H9 (cell line): ENCODE results near the gene NCL. TPM values are rescaled to one million over a fixed set of nuclear protein-coding genes. Genes with fewer than 3 reads are reported as not detected.

ENCODE experiments used
- DNase-seq: peaks from one replicate; pipeline ENCODE4 v3.0.0-alpha.2; 2017
- H2AFZ ChIP-seq: one replicate; pipeline ENCODE4 v1.6.1; 2013; ENCODE audit warnings: mild to moderate bottlenecking, low read length, control low read depth, moderate library complexity
- H2AK5ac ChIP-seq: 2 replicates; pipeline ENCODE4 v1.6.1; 2013; ENCODE audit warnings: low read length, control low read depth, mixed read lengths; ENCODE audit not compliant: insufficient read length
- H2BK120ac ChIP-seq: one replicate; pipeline ENCODE4 v1.6.1; 2013; ENCODE audit warnings: low read depth, mild to moderate bottlenecking, low read length, control low read depth, inconsistent platforms; ENCODE audit not compliant: poor library complexity, severe bottlenecking
- H2BK12ac ChIP-seq: 2 replicates; pipeline ENCODE4 v1.6.1; 2013; ENCODE audit warnings: low read length, control low read depth, mixed read lengths, low read depth; ENCODE audit not compliant: insufficient read length
- H2BK15ac ChIP-seq: 2 replicates; pipeline ENCODE4 v1.6.1; 2013; ENCODE audit warnings: low read depth, low read length, control low read depth
- H2BK20ac ChIP-seq: one replicate; pipeline ENCODE4 v1.6.1; 2013; ENCODE audit warnings: low read depth, mild to moderate bottlenecking, low read length, control low read depth, inconsistent platforms; ENCODE audit not compliant: poor library complexity, severe bottlenecking
- H2BK5ac ChIP-seq: 2 replicates; pipeline ENCODE4 v1.6.1; 2013; ENCODE audit warnings: low read length, control low read depth, mixed read lengths; ENCODE audit not compliant: insufficient read length
- H3K14ac ChIP-seq: 2 replicates; pipeline ENCODE4 v1.6.1; 2013; ENCODE audit warnings: low read length, control low read depth; ENCODE audit not compliant: insufficient read depth
- H3K18ac ChIP-seq: 2 replicates; pipeline ENCODE4 v1.6.1; 2013; ENCODE audit warnings: low read depth, mild to moderate bottlenecking, mixed read lengths, low read length, control low read depth; ENCODE audit not compliant: insufficient read length
- H3K23ac ChIP-seq: 2 replicates; pipeline ENCODE4 v1.6.1; 2013; ENCODE audit warnings: low read length, control low read depth, mixed read lengths, low read depth; ENCODE audit not compliant: insufficient read length
- H3K23me2 ChIP-seq: 2 replicates; pipeline ENCODE4 v1.6.1; 2013; ENCODE audit warnings: low read depth, mild to moderate bottlenecking, mixed read lengths, low read length, control low read depth; ENCODE audit not compliant: insufficient read length, poor library complexity, severe bottlenecking
- H3K27ac ChIP-seq: 2 replicates; pipeline ENCODE4 v1.5.1; 2013; ENCODE audit warnings: low read length, control low read depth, mixed read lengths, low read depth; ENCODE audit not compliant: insufficient read length
- H3K27me3 ChIP-seq: 2 replicates; pipeline ENCODE4 v1.6.1; 2013; ENCODE audit warnings: low read length, control low read depth, inconsistent platforms; ENCODE audit not compliant: insufficient read depth
- H3K4ac ChIP-seq: 2 replicates; pipeline ENCODE4 v1.6.1; 2013; ENCODE audit warnings: low read depth, mild to moderate bottlenecking, control low read depth, inconsistent platforms, low read length, moderate library complexity
- H3K4me1 ChIP-seq: 2 replicates; pipeline ENCODE4 v1.6.1; 2013; ENCODE audit warnings: low read length, control low read depth, inconsistent platforms; ENCODE audit not compliant: insufficient read depth
- H3K4me2 ChIP-seq: 2 replicates; pipeline ENCODE4 v1.6.1; 2013; ENCODE audit warnings: low read length, control low read depth, mixed read lengths; ENCODE audit not compliant: insufficient read length, insufficient read depth
- H3K56ac ChIP-seq: 2 replicates; pipeline ENCODE4 v1.6.1; 2013; ENCODE audit warnings: low read depth, mild to moderate bottlenecking, mixed read lengths, low read length, control low read depth; ENCODE audit not compliant: insufficient read length
- H3K79me1 ChIP-seq: 2 replicates; pipeline ENCODE4 v1.6.1; 2013; ENCODE audit warnings: low read depth, mild to moderate bottlenecking, moderate library complexity, low read length, control low read depth, inconsistent platforms; ENCODE audit not compliant: insufficient read depth, poor library complexity, severe bottlenecking
- H3K79me2 ChIP-seq: 2 replicates; pipeline ENCODE4 v1.6.1; 2013; ENCODE audit warnings: low read length, control low read depth, inconsistent platforms; ENCODE audit not compliant: insufficient read depth
- H3K9ac ChIP-seq: 2 replicates; pipeline ENCODE4 v1.6.1; 2013; ENCODE audit warnings: low read length, control low read depth, mixed read lengths; ENCODE audit not compliant: insufficient read length; ENCODE audit errors: extremely low read depth
- H3K9me3 ChIP-seq: one replicate; pipeline ENCODE4 v1.6.1; 2013; ENCODE audit warnings: low read depth, low read length, inconsistent platforms; ENCODE audit not compliant: control insufficient read depth
- H3T11ph ChIP-seq: one replicate; pipeline ENCODE4 v1.6.1; 2013; ENCODE audit warnings: mild to moderate bottlenecking, low read length, control low read depth, inconsistent platforms
- H4K20me1 ChIP-seq: one replicate; pipeline ENCODE4 v1.6.1; 2013; ENCODE audit not compliant: control insufficient read depth, insufficient read length, insufficient read depth
- H4K5ac ChIP-seq: 2 replicates; pipeline ENCODE4 v1.6.1; 2013; ENCODE audit warnings: low read depth, mild to moderate bottlenecking, mixed read lengths, low read length, control low read depth; ENCODE audit not compliant: insufficient read length
- H4K8ac ChIP-seq: replicated peaks from 2 replicates; pipeline ENCODE4 v1.6.1; 2013; ENCODE audit warnings: low read length, control low read depth, mixed read lengths, low read depth; ENCODE audit not compliant: insufficient read length
- H4K91ac ChIP-seq: 2 replicates; pipeline ENCODE4 v1.6.1; 2013; ENCODE audit warnings: low read depth, mild to moderate bottlenecking, moderate library complexity, mixed read lengths, low read length, control low read depth; ENCODE audit not compliant: insufficient read length
- H3K27ac Mint-ChIP-seq, 3 experiments: 2 replicates in 2 of 3; 3 replicates in 1 of 3; pipeline ENCODE4 v1.8.0; 2020 to 2021; ENCODE audit warnings: mixed read lengths in 3 of 3, mild to moderate bottlenecking in 1 of 3, moderate library complexity in 1 of 3
- H3K27me3 Mint-ChIP-seq: 2 replicates; pipeline ENCODE4 v1.8.0; 2021; ENCODE audit warnings: low read depth, mild to moderate bottlenecking, moderate library complexity, mixed read lengths
- H3K36me3 Mint-ChIP-seq, 3 experiments: 2 replicates in 2 of 3; 3 replicates in 1 of 3; pipeline ENCODE4 v1.8.0; 2020 to 2021; ENCODE audit warnings: low read depth in 3 of 3, mixed read lengths in 3 of 3; ENCODE audit not compliant: insufficient read depth in 1 of 3
- H3K4me1 Mint-ChIP-seq, 2 experiments: 2 replicates each; pipeline ENCODE4 v1.8.0; 2020; ENCODE audit warnings: mixed read lengths in 2 of 2
- H3K4me3 Mint-ChIP-seq, 2 experiments: 2 replicates in 1 of 2; 3 replicates in 1 of 2; pipeline ENCODE4 v1.8.0; 2020 to 2021; ENCODE audit warnings: mild to moderate bottlenecking in 2 of 2, mixed read lengths in 2 of 2, moderate library complexity in 1 of 2
- H3K9me3 Mint-ChIP-seq, 2 experiments: 2 replicates in 1 of 2; 3 replicates in 1 of 2; pipeline ENCODE4 v1.8.0; 2020; ENCODE audit warnings: mild to moderate bottlenecking in 2 of 2, mixed read lengths in 2 of 2, moderate library complexity in 1 of 2
- WGBS: extraction: QIAGEN DNeasy Blood & Tissue Kit; methylation state at CpG from one replicate; pipeline ENCODE4 v1.1.7; 2013; ENCODE audit warnings: missing lambda C conversion rate, low lambda C conversion rate, mixed read lengths; ENCODE audit not compliant: insufficient read length; ENCODE audit errors: extremely low coverage; 5-methylcytosine and 5-hydroxymethylcytosine counted together
- total RNA-seq: library from RNA; stranded (reverse); gene quantifications from 2 replicates; pipeline ENCODE4 v1.2.1, GENCODE V29; 2021
- TF ChIP-seq, protein P1 (sequence below): fragments of 200-600 bp; sonication (generic); conservative IDR thresholded peaks from 3 replicates; pipeline ENCODE4 v1.8.0; 2021; ENCODE audit warnings: antibody characterized with exemption, mild to moderate bottlenecking

Gene NCL
- total RNA-seq, 1 experiment from 2014 or later: 1,269 TPM

DNA sequence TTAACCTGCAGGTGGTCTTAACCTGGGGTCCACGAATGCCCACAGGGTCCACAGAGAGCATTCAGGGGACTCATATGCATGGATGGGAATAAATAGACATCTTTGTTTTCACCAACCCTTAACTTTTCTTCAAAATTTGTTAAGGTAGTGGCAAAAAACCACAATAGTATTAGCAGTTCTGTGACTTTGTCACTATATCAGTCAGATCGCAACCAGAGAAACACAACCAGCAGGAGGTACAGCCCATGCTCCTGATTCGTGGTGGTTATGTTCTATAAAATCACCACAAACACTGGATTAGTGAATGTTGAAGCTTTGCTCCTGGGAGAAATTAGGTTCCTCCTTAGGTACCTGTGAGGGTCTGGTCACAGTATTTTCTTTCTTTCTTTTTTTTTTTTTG lies 37.2 kb downstream of the NCL start:
- Histone ChIP-seq H3K23me2 (no peaks in the 10 kb centered on the region), H3T11ph (no peak overlapping the region), H3K79me2 (no peaks in the 10 kb centered on the region), H3K56ac (no peak overlapping the region), H2BK12ac (no peak overlapping the region), H3K4ac (no peak overlapping the region), H4K20me1 (no peaks in the 10 kb centered on the region), H3K4me1 (no peaks in the 10 kb centered on the region), H4K91ac (no peak overlapping the region), H3K9me3 (no peaks in the 10 kb centered on the region), H3K23ac (no peak overlapping the region), H3K27me3 (no peaks in the 10 kb centered on the region), H3K14ac (no peak overlapping the region; the same call in 1 of the 2 replicates), H3K18ac (no peak overlapping the region), H2BK120ac (no peak overlapping the region), H3K4me2 (no peak overlapping the region), H2BK5ac (no peak overlapping the region), H3K9ac (no peak overlapping the region), H3K79me1 (no peaks in the 10 kb centered on the region), H2AFZ (no peak overlapping the region), H4K8ac (no peak overlapping the region), H2AK5ac (no peak overlapping the region), H2BK15ac (no peak overlapping the region), H2BK20ac (no peak overlapping the region), H4K5ac (no peak overlapping the region), H3K27ac (no peak overlapping the region)
- peaks cover 19 to 25% of the 10 kb centered on the region in 2 experiments for H3K9me3 Mint-ChIP-seq
- H3K27me3 Mint-ChIP-seq: peaks cover 11% of the 10 kb centered on the region
- no peak for DNase-seq
- TF ChIP-seq, protein P1, sequence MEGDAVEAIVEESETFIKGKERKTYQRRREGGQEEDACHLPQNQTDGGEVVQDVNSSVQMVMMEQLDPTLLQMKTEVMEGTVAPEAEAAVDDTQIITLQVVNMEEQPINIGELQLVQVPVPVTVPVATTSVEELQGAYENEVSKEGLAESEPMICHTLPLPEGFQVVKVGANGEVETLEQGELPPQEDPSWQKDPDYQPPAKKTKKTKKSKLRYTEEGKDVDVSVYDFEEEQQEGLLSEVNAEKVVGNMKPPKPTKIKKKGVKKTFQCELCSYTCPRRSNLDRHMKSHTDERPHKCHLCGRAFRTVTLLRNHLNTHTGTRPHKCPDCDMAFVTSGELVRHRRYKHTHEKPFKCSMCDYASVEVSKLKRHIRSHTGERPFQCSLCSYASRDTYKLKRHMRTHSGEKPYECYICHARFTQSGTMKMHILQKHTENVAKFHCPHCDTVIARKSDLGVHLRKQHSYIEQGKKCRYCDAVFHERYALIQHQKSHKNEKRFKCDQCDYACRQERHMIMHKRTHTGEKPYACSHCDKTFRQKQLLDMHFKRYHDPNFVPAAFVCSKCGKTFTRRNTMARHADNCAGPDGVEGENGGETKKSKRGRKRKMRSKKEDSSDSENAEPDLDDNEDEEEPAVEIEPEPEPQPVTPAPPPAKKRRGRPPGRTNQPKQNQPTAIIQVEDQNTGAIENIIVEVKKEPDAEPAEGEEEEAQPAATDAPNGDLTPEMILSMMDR: no peak
- H3K36me3 Mint-ChIP-seq: peaks cover 15 to 21% (median 18%) of the 10 kb centered on the region in 3 experiments
- H3K27ac Mint-ChIP-seq: no peak overlapping the region
- no CpG with 5 or more reads among the region's 3 CpGs for WGBS
- H3K4me3 Mint-ChIP-seq: no peak overlapping the region
- H3K4me1 Mint-ChIP-seq: peaks cover 14 to 20% of the 10 kb centered on the region in 2 experiments
